ENCODE results near the gene FANCE. TPM values are rescaled to one million over a fixed set of nuclear protein-coding genes. Genes with fewer than 3 reads are reported as not detected.

Gene FANCE
- total RNA-seq, 1 donor from 2014 or later, result 9.3 TPM

DNA sequence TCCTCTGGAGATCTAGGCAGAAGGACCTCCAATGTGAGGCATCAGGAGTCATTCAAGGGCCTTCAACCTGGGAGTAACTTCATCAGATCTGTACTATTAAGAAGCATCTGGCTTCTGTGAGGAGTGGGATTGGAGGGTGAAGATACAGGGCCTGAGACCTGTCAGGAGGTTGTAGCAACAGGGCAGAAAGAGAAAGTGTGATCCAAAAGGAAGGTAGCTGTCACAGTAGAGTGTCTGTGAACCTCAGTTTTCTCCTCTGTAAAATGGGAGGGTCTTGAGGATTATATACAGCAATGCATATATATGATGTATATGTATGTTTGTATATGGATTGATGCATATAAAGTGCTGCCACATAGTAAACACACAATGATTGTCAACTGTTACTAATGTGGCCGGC is 13.5 kb downstream of the FANCE start:
- no peaks in the 10 kb centered on the region for H3K9me3 ChIP-seq (ENCODE audit: low read depth)
- no peaks in the 10 kb centered on the region for H3K36me3 ChIP-seq
- H3K4me3 ChIP-seq, result no peak overlapping the region
- DNase-seq (ENCODE audit: low spot score), result no peak
- Mint-ChIP-seq H3K4me1 (peaks cover 21% of the 10 kb centered on the region), H3K27ac (no peak overlapping the region), H3K4me3 (no peak overlapping the region), H3K9me3 (no peaks in the 10 kb centered on the region), H3K36me3 (peaks cover 29% of the 10 kb centered on the region), H3K27me3 (ENCODE audit: insufficient read depth, low read depth) (peaks cover 13% of the 10 kb centered on the region)
- no peak overlapping the region for H3K9ac ChIP-seq
- H3F3A ChIP-seq (ENCODE audit: low read depth), result peaks cover 37% of the 10 kb centered on the region
- H3K4me1 ChIP-seq, result peaks cover 13% of the 10 kb centered on the region
- no peak overlapping the region for H3K4me2 ChIP-seq
- H3K27me3 ChIP-seq, result peaks cover 6% of the 10 kb centered on the region
- no peak overlapping the region for H3K27ac ChIP-seq
- peaks cover 25% of the 10 kb centered on the region for H3K79me2 ChIP-seq (ENCODE audit: low read depth)
- peaks cover 23% of the 10 kb centered on the region for H4K20me1 ChIP-seq (ENCODE audit: low read depth)
- TF ChIP-seq, protein P1, sequence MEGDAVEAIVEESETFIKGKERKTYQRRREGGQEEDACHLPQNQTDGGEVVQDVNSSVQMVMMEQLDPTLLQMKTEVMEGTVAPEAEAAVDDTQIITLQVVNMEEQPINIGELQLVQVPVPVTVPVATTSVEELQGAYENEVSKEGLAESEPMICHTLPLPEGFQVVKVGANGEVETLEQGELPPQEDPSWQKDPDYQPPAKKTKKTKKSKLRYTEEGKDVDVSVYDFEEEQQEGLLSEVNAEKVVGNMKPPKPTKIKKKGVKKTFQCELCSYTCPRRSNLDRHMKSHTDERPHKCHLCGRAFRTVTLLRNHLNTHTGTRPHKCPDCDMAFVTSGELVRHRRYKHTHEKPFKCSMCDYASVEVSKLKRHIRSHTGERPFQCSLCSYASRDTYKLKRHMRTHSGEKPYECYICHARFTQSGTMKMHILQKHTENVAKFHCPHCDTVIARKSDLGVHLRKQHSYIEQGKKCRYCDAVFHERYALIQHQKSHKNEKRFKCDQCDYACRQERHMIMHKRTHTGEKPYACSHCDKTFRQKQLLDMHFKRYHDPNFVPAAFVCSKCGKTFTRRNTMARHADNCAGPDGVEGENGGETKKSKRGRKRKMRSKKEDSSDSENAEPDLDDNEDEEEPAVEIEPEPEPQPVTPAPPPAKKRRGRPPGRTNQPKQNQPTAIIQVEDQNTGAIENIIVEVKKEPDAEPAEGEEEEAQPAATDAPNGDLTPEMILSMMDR (IDR thresholded peaks at IDR 0.05), result no peak
- no peak overlapping the region for H2AFZ ChIP-seq (replicated peaks)

DNA sequence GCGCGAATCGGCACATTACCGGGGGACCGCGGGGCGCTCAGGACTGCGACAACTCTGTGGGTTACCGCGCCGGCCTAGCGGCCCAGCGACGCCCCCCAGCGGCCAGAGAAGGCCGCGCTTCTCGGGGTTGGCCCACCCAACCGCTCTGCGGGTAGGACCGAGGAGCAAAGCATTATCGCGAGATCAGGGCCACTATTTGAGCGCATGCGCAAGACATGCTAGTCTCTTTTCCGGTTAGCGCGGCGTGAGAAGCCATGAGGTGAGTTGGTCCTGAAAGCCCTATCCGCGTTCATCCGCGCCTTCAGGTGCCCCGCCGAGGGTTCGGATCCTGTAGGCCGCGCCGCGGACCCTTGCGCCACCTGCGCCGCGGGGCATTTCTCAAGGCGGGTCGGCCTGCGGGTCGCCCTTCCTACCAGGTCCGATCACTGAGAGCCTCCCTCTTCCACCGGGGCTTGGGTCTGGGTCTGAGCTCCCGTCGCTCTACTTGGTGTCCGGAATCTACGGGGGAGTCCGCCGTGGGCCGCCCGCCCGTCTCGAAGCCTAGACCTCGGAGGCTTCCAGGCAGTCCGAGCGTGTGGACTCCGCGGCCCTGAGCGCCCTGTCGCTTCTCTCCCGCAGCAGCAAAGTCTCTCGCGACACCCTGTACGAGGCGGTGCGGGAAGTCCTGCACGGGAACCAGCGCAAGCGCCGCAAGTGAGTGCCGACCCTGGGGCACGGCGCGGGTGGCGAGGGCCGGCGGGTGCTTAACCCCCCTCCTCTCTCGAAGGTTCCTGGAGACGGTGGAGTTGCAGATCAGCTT is 16.2 kb downstream of the FANCE start, which contains the start of gene RPL10A:
Gene RPL10A (plus strand): TSS at position 221 of the 799 bp plus-strand sequence. CDS start 34 bp downstream, at position 255.
- H3K79me2 ChIP-seq (ENCODE audit: low read depth), result peaks cover 45% of the 10 kb centered on the region
- H3K4me3 ChIP-seq, result peak within 1 kb of the TSS; percentile 81
- Mint-ChIP-seq H3K9me3 (no peaks in the 10 kb centered on the region), H3K4me3 (peak within 1 kb of the TSS; percentile 93), H3K4me1 (peaks cover 32% of the 10 kb centered on the region), H3K36me3 (peaks cover 32% of the 10 kb centered on the region), H3K27ac (peak within 1 kb of the TSS; percentile 96), H3K27me3 (ENCODE audit: insufficient read depth, low read depth) (peaks cover 13% of the 10 kb centered on the region)
- H2AFZ ChIP-seq (replicated peaks), result peak within 1 kb of the TSS; percentile 86
- H3K27me3 ChIP-seq, result peaks cover 6% of the 10 kb centered on the region
- H3K9ac ChIP-seq, result peak within 1 kb of the TSS; percentile 94
- H3K4me2 ChIP-seq, result peak within 1 kb of the TSS; percentile 99
- H3K27ac ChIP-seq, result peak within 1 kb of the TSS; percentile 84
- H4K20me1 ChIP-seq (ENCODE audit: low read depth), result peaks cover 50% of the 10 kb centered on the region
- H3K9me3 ChIP-seq (ENCODE audit: low read depth), result no peaks in the 10 kb centered on the region
- peaks cover 64% of the 10 kb centered on the region for H3F3A ChIP-seq (ENCODE audit: low read depth)
- TF ChIP-seq EZH2 (IDR thresholded peaks at IDR 0.05) (peak; percentile 57), EZH2phosphoT487 (IDR thresholded peaks at IDR 0.05) (no peak)
- TF ChIP-seq, protein P1 (IDR thresholded peaks at IDR 0.05), result peak; percentile 95
- H3K36me3 ChIP-seq, result no peaks in the 10 kb centered on the region
- peak; percentile 98 for DNase-seq (ENCODE audit: low spot score)
- peaks cover 19% of the 10 kb centered on the region for H3K4me1 ChIP-seq

DNA sequence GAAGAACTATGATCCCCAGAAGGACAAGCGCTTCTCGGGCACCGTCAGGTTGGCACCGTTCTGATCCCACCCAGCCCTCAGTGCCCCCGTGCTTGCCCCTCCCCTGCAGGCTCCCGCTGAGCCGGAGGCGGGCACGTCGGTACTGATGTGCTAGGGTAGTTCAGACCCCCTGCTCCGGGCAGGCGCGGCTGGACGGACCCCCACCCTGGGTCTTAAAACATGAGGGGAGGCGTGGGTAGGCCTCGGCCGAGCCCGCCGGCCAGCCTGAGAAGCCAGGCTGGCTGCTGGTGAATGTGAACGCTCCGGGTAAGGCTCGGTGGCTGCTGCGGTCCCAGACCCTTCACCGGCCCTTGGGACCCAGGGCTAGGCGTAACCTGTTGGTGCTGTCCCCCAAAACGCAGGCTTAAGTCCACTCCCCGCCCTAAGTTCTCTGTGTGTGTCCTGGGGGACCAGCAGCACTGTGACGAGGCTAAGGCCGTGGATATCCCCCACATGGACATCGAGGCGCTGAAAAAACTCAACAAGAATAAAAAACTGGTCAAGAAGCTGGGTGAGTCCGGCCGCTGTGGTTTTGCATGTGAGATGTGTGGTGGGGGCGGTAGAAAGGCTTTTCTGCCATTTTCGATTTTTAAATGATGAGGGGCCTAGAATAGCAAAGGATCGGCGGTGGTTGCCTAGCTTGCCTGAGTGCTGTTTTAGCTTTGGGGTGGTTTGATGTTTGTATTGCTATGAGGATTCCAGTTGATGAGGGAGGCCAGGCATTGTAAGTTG is 17.0 kb downstream of the FANCE start:
- H3K4me3 ChIP-seq, result peak overlapping the region; percentile 81
- peaks cover 19% of the 10 kb centered on the region for H3K4me1 ChIP-seq
- peak overlapping the region; percentile 93 for H3K4me3 Mint-ChIP-seq
- TF ChIP-seq EZH2phosphoT487 (IDR thresholded peaks at IDR 0.05) (no peak), EZH2 (IDR thresholded peaks at IDR 0.05) (no peak)
- TF ChIP-seq, protein P1 (IDR thresholded peaks at IDR 0.05), result no peak
- no peak for DNase-seq (ENCODE audit: low spot score)
- peak overlapping the region; percentile 94 for H3K9ac ChIP-seq
- peak overlapping the region; percentile 96 for H3K27ac Mint-ChIP-seq
- H3K27me3 Mint-ChIP-seq (ENCODE audit: insufficient read depth, low read depth), result peaks cover 13% of the 10 kb centered on the region
- peak overlapping the region; percentile 84 for H3K27ac ChIP-seq
- H3K4me1 Mint-ChIP-seq, result peaks cover 32% of the 10 kb centered on the region
- H3K9me3 ChIP-seq (ENCODE audit: low read depth), result no peaks in the 10 kb centered on the region
- no peaks in the 10 kb centered on the region for H3K9me3 Mint-ChIP-seq
- no peaks in the 10 kb centered on the region for H3K36me3 ChIP-seq
- peaks cover 45% of the 10 kb centered on the region for H3K79me2 ChIP-seq (ENCODE audit: low read depth)
- peaks cover 56% of the 10 kb centered on the region for H4K20me1 ChIP-seq (ENCODE audit: low read depth)
- peaks cover 6% of the 10 kb centered on the region for H3K27me3 ChIP-seq
- H3K36me3 Mint-ChIP-seq, result peaks cover 28% of the 10 kb centered on the region
- H3K4me2 ChIP-seq, result peak overlapping the region; percentile 99
- H3F3A ChIP-seq (ENCODE audit: low read depth), result peaks cover 72% of the 10 kb centered on the region
- no peak overlapping the region for H2AFZ ChIP-seq (replicated peaks)

Data from neural progenitor cell (in vitro differentiated cells).